Measurements from ENCODE around the gene GDF9. TPM values are rescaled to one million over a fixed set of nuclear protein-coding genes. Genes with fewer than 3 reads are reported as not detected.
A peak's percentile ranks its signal among the peaks of the same experiment; 100 is the strongest.

Gene GDF9
- total RNA-seq, 2 donors from 2014 or later = 0.09 to 3.2 TPM

GRCh38 chr5:132830436-132831094 is 35.7 kb downstream of the GDF9 start, which contains the start of gene SHROOM1:
Gene SHROOM1 (minus strand): TSS chr5:132830647. CDS start chr5:132826140, 4,507 bp downstream.
- Histone ChIP-seq H3K9me3 (no peaks in the 10 kb centered on the region), H3K27ac (peak within 1 kb of the TSS; percentile 90 to 95), H3K4me1 (replicated peaks) (peaks cover 12% of the 10 kb centered on the region), H3K4me3 (peak within 1 kb of the TSS; percentile 55 to 74), H3K36me3 (no peaks in the 10 kb centered on the region), H3K27me3 (replicated peaks; ENCODE audit: insufficient read depth) (no peaks in the 10 kb centered on the region)
- TF ChIP-seq CTCF (IDR thresholded peaks at IDR 0.05) (no peak), POLR2A (IDR thresholded peaks at IDR 0.05) (peak; percentile 77)
- WGBS = 6% methylated on average over 40 of the region's 78 CpGs
- intact Hi-C loops (cut with DNase I) = loop anchor here (2.0 to 5.0 kb wide), 2 partner anchors 37 to 52 kb away; partner anchors contain the start of genes GDF9 and UQCRQ
- peak; percentile 54 for DNase-seq (ENCODE audit: low spot score)

- peak; percentile 82 for DNase-seq (ENCODE audit: low spot score)
- intact Hi-C loops (cut with DNase I) = loop anchor here (2.0 to 10.0 kb wide), 4 partner anchors 37 to 305 kb away; partner anchors contain the start of genes GDF9, HSPA4 and UQCRQ
- no peaks in the 10 kb centered on the region for H3K9me3 ChIP-seq
- peak overlapping the region; percentile 55 to 74 for H3K4me3 ChIP-seq
- WGBS = 3% methylated on average over 45 of the region's 75 CpGs
- no peaks in the 10 kb centered on the region for H3K27me3 ChIP-seq (replicated peaks; ENCODE audit: insufficient read depth)
- no peak for TF ChIP-seq POLR2A (IDR thresholded peaks at IDR 0.05)
- peak; percentile 86 to 94 (median 90) for TF ChIP-seq CTCF (IDR thresholded peaks at IDR 0.05)
- peak; percentile 34 for TF ChIP-seq POLR2AphosphoS5 (IDR thresholded peaks at IDR 0.05)
- peak overlapping the region; percentile 90 to 95 for H3K27ac ChIP-seq
- H3K36me3 ChIP-seq = no peaks in the 10 kb centered on the region
- peaks cover 12% of the 10 kb centered on the region for H3K4me1 ChIP-seq (replicated peaks)
Measured at GRCh38 chr5:132829742-132830435, 36.4 kb downstream of the GDF9 start.

GRCh38 chr5:132828846-132829494 is 37.3 kb downstream of the GDF9 start:
- DNase-seq (ENCODE audit: low spot score) = no peak
- Histone ChIP-seq H3K4me3 (peak overlapping the region; percentile 55 to 74), H3K4me1 (replicated peaks) (peaks cover 12% of the 10 kb centered on the region), H3K9me3 (no peaks in the 10 kb centered on the region), H3K27ac (peak overlapping the region; percentile 90 to 95), H3K27me3 (replicated peaks; ENCODE audit: insufficient read depth) (no peaks in the 10 kb centered on the region), H3K36me3 (no peaks in the 10 kb centered on the region)
- TF ChIP-seq POLR2AphosphoS5 (IDR thresholded peaks at IDR 0.05) (no peak), POLR2A (IDR thresholded peaks at IDR 0.05) (no peak), CTCF (IDR thresholded peaks at IDR 0.05) (no peak)
- intact Hi-C loops (cut with DNase I) = loop anchor here (10.0 kb wide), 2 partner anchors 226 to 304 kb away; partner anchors contain the start of gene HSPA4
- WGBS = 53% methylated on average over 3 of the region's 4 CpGs

GRCh38 chr5:132827943-132828673 is 38.2 kb downstream of the GDF9 start:
- DNase-seq (ENCODE audit: low spot score) = no peak
- Histone ChIP-seq H3K4me3 (no peak overlapping the region), H3K27me3 (replicated peaks; ENCODE audit: insufficient read depth) (no peaks in the 10 kb centered on the region), H3K27ac (peak overlapping the region in 1 of 2 donors; percentile 46), H3K4me1 (replicated peaks) (peaks cover 12% of the 10 kb centered on the region), H3K9me3 (no peaks in the 10 kb centered on the region), H3K36me3 (no peaks in the 10 kb centered on the region)
- WGBS = 84% methylated on average over 4 of the region's 4 CpGs
- TF ChIP-seq POLR2A (IDR thresholded peaks at IDR 0.05) (no peak), POLR2AphosphoS5 (IDR thresholded peaks at IDR 0.05) (no peak), CTCF (IDR thresholded peaks at IDR 0.05) (no peak)
- intact Hi-C loops (cut with DNase I) = loop anchor here (10.0 kb wide), 2 partner anchors 227 to 303 kb away; partner anchors contain the start of gene HSPA4

Data from prostate gland (tissue), 2 donors.